Heart left ventricle (tissue), 13 donors: ENCODE data around the gene LMAN2.

Experiments
- POLR2A ChIP-seq, 2 donors: fragments of 450-650 bp; IDR thresholded peaks; one replicate each; pipeline ENCODE4 v1.6.1; 2017; ENCODE audit warnings: antibody characterized with exemption in 2 of 2, mild to moderate bottlenecking in 2 of 2, moderate library complexity in 2 of 2
- TF ChIP-seq, protein P1 (sequence below), 12 donors: fragments of 200-600 bp; sonication (generic) in 4 of 12; IDR thresholded peaks; one replicate each; pipeline versions ENCODE4 v1.5.0 to v1.8.0; 2018 to 2022; ENCODE audit warnings: antibody characterized with exemption in 12 of 12, mild to moderate bottlenecking in 5 of 12
- donor health status: ischemic (EF 13 %, LVEDD 7.1; RV severe dilation, severe dysfunction).
- donor health status: DM: no; HTN: yes; CAD: no.
- donor health status: DM: no; HTN: no; CAD: no.
- donor health status: ischemic (EF 25% LVEDD 6.9; RV normal size, moderate dysfunction).
- donor health status: ischemic (EF 25% LVEDD 5.7; RV mildly dilated, moderate dysfunction).
- donor health status: ischemic (EF 35%, LVEDD 5.7; RV mildly dilated, moderate dysfunction).
- donor health status: nonischemic (EF 11% LVEDD 7.7; RV severe dilation, severe dysfunction).
- donor health status: DM: yes; HTN: yes; CAD: no.
- donor health status: PGD.
- donor health status: ischemic (EF 29% LVEDD 5.4; RV normal size, mild dysfunction).
- donor health status: nonischemic (EF 23%, LVEDD 6.1; RV moderate dilation, normal function).

DNA sequence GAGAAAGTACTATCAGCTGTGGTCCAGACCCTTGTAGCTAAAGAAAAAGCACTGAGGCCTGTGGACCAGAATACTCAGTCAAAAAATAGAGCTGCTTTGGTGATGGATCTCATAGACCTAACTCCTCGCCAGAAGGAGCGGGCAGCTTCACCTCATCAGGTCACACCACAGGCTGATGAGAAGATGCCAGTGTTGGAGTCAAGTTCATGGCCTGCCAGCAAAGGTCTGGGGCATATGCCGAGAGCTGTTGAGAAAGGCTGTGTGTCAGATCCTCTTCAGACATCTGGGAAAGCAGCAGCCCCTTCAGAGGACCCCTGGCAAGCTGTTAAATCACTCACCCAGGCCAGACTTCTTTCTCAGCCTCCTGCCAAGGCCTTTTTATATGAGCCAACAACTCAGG, 56.8 kb downstream of the LMAN2 start:
- TF ChIP-seq, protein P1, sequence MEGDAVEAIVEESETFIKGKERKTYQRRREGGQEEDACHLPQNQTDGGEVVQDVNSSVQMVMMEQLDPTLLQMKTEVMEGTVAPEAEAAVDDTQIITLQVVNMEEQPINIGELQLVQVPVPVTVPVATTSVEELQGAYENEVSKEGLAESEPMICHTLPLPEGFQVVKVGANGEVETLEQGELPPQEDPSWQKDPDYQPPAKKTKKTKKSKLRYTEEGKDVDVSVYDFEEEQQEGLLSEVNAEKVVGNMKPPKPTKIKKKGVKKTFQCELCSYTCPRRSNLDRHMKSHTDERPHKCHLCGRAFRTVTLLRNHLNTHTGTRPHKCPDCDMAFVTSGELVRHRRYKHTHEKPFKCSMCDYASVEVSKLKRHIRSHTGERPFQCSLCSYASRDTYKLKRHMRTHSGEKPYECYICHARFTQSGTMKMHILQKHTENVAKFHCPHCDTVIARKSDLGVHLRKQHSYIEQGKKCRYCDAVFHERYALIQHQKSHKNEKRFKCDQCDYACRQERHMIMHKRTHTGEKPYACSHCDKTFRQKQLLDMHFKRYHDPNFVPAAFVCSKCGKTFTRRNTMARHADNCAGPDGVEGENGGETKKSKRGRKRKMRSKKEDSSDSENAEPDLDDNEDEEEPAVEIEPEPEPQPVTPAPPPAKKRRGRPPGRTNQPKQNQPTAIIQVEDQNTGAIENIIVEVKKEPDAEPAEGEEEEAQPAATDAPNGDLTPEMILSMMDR (IDR thresholded peaks at IDR 0.05): no peak
- no peak for TF ChIP-seq POLR2A (IDR thresholded peaks at IDR 0.05)
